ENCODE data around the gene SLC9A5. TPM values are rescaled to one million over a fixed set of nuclear protein-coding genes. Genes with fewer than 3 reads are reported as not detected.

The SLC9A5 gene
- total RNA-seq, 1 donor: 1.4 TPM

- DNase-seq (ENCODE audit: low read depth): no peak
- TF ChIP-seq, protein P1, sequence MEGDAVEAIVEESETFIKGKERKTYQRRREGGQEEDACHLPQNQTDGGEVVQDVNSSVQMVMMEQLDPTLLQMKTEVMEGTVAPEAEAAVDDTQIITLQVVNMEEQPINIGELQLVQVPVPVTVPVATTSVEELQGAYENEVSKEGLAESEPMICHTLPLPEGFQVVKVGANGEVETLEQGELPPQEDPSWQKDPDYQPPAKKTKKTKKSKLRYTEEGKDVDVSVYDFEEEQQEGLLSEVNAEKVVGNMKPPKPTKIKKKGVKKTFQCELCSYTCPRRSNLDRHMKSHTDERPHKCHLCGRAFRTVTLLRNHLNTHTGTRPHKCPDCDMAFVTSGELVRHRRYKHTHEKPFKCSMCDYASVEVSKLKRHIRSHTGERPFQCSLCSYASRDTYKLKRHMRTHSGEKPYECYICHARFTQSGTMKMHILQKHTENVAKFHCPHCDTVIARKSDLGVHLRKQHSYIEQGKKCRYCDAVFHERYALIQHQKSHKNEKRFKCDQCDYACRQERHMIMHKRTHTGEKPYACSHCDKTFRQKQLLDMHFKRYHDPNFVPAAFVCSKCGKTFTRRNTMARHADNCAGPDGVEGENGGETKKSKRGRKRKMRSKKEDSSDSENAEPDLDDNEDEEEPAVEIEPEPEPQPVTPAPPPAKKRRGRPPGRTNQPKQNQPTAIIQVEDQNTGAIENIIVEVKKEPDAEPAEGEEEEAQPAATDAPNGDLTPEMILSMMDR (IDR thresholded peaks at IDR 0.05; ENCODE audit: insufficient read depth, low read length): no peak
- H3K4me3 ChIP-seq (ENCODE audit: low read depth, low read length): no peak overlapping the region
These were observed 6.2 kb downstream of the SLC9A5 start for GRCh38 chr16:67254801-67255552.

GRCh38 chr16:67255553-67256221 lies 6.9 kb downstream of the SLC9A5 start:
- H3K4me3 ChIP-seq (ENCODE audit: low read depth, low read length): no peak overlapping the region
- no peak for DNase-seq (ENCODE audit: low read depth)
- TF ChIP-seq, protein P1 (IDR thresholded peaks at IDR 0.05; ENCODE audit: insufficient read depth, low read length): no peak

DNA sequence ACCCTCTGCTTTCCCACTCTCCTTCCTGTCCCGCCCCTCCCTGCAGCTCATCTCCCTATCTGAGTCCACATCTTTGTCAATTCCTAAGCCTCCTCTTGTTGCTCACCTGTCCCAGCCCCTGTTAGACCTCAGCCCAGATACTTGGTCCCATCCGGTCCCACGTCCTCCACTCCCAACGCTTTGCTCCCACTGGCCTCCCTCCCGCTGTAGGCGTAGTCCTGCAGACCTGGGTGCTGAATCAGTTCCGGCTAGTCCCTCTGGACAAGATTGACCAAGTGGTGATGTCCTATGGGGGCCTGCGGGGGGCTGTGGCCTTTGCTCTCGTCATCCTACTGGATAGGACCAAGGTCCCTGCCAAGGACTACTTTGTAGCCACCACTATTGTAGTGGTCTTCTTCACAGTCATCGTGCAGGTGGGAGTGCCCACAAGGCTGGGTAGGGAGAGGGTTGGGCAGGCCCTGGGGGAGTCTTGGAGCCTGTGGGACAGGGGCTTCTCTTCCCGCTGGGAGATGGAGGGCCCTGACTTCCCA lies 8.0 kb downstream of the SLC9A5 start:
- TF ChIP-seq, protein P1 (IDR thresholded peaks at IDR 0.05; ENCODE audit: insufficient read depth, low read length): no peak
- DNase-seq (ENCODE audit: low read depth): no peak
- H3K4me3 ChIP-seq (ENCODE audit: low read depth, low read length): no peak overlapping the region

DNA sequence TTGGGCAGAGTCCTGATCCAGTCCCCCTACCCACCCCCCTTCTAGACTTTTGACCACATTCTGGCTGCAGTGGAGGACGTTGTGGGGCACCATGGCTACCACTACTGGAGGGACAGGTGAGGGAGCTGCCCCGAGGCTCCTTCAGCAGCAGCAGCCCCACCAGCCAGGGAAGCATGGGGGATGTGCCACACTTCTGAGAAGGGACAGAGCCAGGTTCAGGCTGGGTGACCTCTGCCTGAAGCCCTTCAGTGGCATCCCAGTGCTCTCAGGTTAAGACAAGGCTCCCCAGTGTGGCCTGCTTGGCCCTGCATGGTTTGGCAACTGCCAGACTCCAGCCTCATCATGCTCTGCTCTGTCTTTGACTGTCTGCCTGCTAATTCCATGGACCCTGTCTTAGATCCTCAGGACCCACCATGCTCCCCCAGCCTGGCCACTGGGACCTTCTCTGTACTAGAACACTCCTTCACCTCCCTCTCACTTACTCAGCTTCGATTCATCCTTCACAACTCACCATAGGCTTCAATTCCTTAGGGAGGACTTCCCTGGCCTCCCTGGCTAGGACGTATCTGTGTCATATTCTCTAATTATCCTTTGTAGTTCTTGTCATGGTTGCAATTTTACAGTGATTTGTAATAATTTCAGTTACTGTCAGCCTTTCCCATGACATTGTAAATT lies 8.8 kb downstream of the SLC9A5 start:
- H3K4me3 ChIP-seq (ENCODE audit: low read depth, low read length): no peak overlapping the region
- TF ChIP-seq, protein P1 (IDR thresholded peaks at IDR 0.05; ENCODE audit: insufficient read depth, low read length): no peak
- DNase-seq (ENCODE audit: low read depth): no peak

- H3K4me3 ChIP-seq (ENCODE audit: low read depth, low read length): no peak overlapping the region
- no peak for DNase-seq (ENCODE audit: low read depth)
- TF ChIP-seq, protein P1 (IDR thresholded peaks at IDR 0.05; ENCODE audit: insufficient read depth, low read length): no peak
These were observed 9.5 kb downstream of the SLC9A5 start for GRCh38 chr16:67258161-67258835.

GRCh38 chr16:67259705-67260104 lies 10.9 kb downstream of the SLC9A5 start:
- DNase-seq (ENCODE audit: low read depth): no peak
- H3K4me3 ChIP-seq (ENCODE audit: low read depth, low read length): no peak overlapping the region
- TF ChIP-seq, protein P1 (IDR thresholded peaks at IDR 0.05; ENCODE audit: insufficient read depth, low read length): no peak

Data from fibroblast of the aortic adventitia (primary cell).